Measurements from ENCODE around the gene KIFC3. TPM values are rescaled to one million over a fixed set of nuclear protein-coding genes. Genes with fewer than 3 reads are reported as not detected.

KIFC3 gene
- total RNA-seq, 2 experiments from 2014 or later: not detected

DNA sequence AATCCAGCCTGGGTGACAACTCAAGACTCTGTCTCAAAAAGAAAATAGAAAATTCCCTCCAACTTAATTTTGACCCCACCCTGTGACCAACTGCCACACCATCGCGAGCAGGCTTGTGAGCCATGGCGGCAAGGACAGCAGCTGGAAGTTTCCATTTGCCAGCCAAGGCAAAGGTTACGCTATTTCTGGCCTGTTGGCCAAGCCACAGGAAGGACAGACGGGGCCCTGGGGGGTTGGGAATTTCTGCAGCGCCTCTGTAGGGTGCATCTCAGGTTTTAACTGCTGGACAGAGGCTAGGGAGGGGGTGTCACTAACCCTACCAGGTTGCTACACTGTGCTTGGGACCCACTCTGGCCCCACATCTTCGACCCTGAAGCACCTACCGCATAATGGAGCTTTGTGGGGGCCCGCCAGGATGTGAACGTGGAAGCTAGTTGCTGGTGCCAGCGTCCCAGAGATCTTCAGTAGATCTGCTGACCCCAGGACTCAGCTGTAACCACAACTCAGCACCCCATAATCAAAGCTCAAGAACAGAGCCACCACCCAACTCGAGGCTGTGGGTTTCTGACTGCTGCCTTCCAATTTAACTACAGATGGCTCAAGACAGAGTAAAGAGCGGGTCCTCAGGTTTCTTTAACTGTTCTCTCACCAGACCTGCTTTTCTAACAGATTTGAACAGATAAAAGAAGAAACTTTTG lies 10.9 kb downstream of the KIFC3 start:
- TF ChIP-seq, protein P1, sequence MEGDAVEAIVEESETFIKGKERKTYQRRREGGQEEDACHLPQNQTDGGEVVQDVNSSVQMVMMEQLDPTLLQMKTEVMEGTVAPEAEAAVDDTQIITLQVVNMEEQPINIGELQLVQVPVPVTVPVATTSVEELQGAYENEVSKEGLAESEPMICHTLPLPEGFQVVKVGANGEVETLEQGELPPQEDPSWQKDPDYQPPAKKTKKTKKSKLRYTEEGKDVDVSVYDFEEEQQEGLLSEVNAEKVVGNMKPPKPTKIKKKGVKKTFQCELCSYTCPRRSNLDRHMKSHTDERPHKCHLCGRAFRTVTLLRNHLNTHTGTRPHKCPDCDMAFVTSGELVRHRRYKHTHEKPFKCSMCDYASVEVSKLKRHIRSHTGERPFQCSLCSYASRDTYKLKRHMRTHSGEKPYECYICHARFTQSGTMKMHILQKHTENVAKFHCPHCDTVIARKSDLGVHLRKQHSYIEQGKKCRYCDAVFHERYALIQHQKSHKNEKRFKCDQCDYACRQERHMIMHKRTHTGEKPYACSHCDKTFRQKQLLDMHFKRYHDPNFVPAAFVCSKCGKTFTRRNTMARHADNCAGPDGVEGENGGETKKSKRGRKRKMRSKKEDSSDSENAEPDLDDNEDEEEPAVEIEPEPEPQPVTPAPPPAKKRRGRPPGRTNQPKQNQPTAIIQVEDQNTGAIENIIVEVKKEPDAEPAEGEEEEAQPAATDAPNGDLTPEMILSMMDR (IDR thresholded peaks at IDR 0.05): no peak
- Mint-ChIP-seq H3K4me1 (ENCODE audit: low read depth) (no peaks in the 10 kb centered on the region), H3K27me3 (no peaks in the 10 kb centered on the region), H3K27ac (no peak overlapping the region), H3K4me3 (no peak overlapping the region), H3K36me3 (ENCODE audit: low read depth) (no peaks in the 10 kb centered on the region), H3K9me3 (no peaks in the 10 kb centered on the region)
- ChIA-PET CTCF (no interaction called here), POLR2A (no interaction called here)
- Histone ChIP-seq H3K27ac (ENCODE audit: low read depth in 1 of 2, low read length in 2 of 2) (no peak overlapping the region), H3K4me3 (ENCODE audit: low read length) (no peak overlapping the region), H3K36me3 (ENCODE audit: insufficient read depth, low read length) (no peaks in the 10 kb centered on the region), H3K27me3 (ENCODE audit: control insufficient read depth in 1 of 2, insufficient read depth in 2 of 2, low read length in 2 of 2) (no peaks in the 10 kb centered on the region), H3K9me3 (ENCODE audit: control insufficient read depth in 1 of 2, insufficient read depth in 1 of 2, low read length in 2 of 2) (no peaks in the 10 kb centered on the region), H3K4me1 (ENCODE audit: insufficient read depth, low read length) (no peaks in the 10 kb centered on the region)
- DNase-seq: no peak
- intact Hi-C loops (cut with DNase I, micrococcal nuclease): no loop called here
- no peak for ATAC-seq (ENCODE audit: poor library complexity)

DNA sequence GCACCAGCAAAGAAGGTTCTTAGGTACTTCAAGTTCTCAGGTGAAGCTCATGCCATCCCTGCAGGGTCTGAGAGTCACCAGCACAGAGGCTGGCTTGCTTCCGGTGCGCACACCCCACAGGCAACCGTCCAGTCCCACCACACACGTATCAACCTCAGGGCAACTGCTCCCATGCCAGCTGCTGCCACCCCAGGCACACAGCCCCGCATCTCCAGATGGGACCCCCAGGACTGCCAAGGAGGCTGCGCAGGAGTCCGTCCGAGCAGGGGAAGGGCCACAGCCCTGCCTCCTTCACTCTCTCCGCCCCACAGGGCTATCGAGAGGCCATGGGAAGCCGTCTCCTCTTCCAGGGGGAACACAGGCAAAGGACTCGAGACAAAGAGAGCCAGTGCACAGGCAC lies 13.3 kb downstream of the KIFC3 start:
- Mint-ChIP-seq H3K27me3 (no peaks in the 10 kb centered on the region), H3K4me3 (no peak overlapping the region), H3K9me3 (no peaks in the 10 kb centered on the region), H3K4me1 (ENCODE audit: low read depth) (no peaks in the 10 kb centered on the region), H3K36me3 (ENCODE audit: low read depth) (no peaks in the 10 kb centered on the region), H3K27ac (no peak overlapping the region)
- CTCF ChIA-PET: no interaction called here
- DNase-seq (no peak), ATAC-seq (ENCODE audit: poor library complexity) (no peak)
- Histone ChIP-seq H3K27ac (ENCODE audit: low read depth in 1 of 2, low read length in 2 of 2) (no peak overlapping the region), H3K36me3 (ENCODE audit: insufficient read depth, low read length) (no peaks in the 10 kb centered on the region), H3K27me3 (ENCODE audit: control insufficient read depth in 1 of 2, insufficient read depth in 2 of 2, low read length in 2 of 2) (no peaks in the 10 kb centered on the region), H3K4me1 (ENCODE audit: insufficient read depth, low read length) (no peaks in the 10 kb centered on the region), H3K4me3 (ENCODE audit: low read length) (no peak overlapping the region), H3K9me3 (ENCODE audit: control insufficient read depth in 1 of 2, insufficient read depth in 1 of 2, low read length in 2 of 2) (no peaks in the 10 kb centered on the region)
- POLR2A ChIA-PET: no interaction called here
- TF ChIP-seq, protein P1 (IDR thresholded peaks at IDR 0.05): no peak
- intact Hi-C loops (cut with DNase I, micrococcal nuclease): no loop called here

GRCh38 chr16:57788252-57788841 lies 13.9 kb downstream of the KIFC3 start:
- ChIA-PET CTCF (no interaction called here), POLR2A (no interaction called here)
- Mint-ChIP-seq H3K36me3 (ENCODE audit: low read depth) (no peaks in the 10 kb centered on the region), H3K4me3 (no peak overlapping the region), H3K27ac (no peak overlapping the region), H3K4me1 (ENCODE audit: low read depth) (no peaks in the 10 kb centered on the region), H3K27me3 (no peaks in the 10 kb centered on the region), H3K9me3 (no peaks in the 10 kb centered on the region)
- Histone ChIP-seq H3K4me3 (ENCODE audit: low read length) (no peak overlapping the region), H3K9me3 (ENCODE audit: control insufficient read depth in 1 of 2, insufficient read depth in 1 of 2, low read length in 2 of 2) (no peaks in the 10 kb centered on the region), H3K27me3 (ENCODE audit: control insufficient read depth in 1 of 2, insufficient read depth in 2 of 2, low read length in 2 of 2) (no peaks in the 10 kb centered on the region), H3K36me3 (ENCODE audit: insufficient read depth, low read length) (no peaks in the 10 kb centered on the region), H3K27ac (ENCODE audit: low read depth in 1 of 2, low read length in 2 of 2) (no peak overlapping the region), H3K4me1 (ENCODE audit: insufficient read depth, low read length) (no peaks in the 10 kb centered on the region)
- ATAC-seq (ENCODE audit: poor library complexity) (no peak), DNase-seq (no peak)
- intact Hi-C loops (cut with DNase I, micrococcal nuclease): no loop called here
- TF ChIP-seq, protein P1 (IDR thresholded peaks at IDR 0.05): no peak

All from CD4-positive, alpha-beta T cell (primary cell).